Keratinocyte (primary cell): ENCODE results near the gene NBPF3. TPM values are rescaled to one million over a fixed set of nuclear protein-coding genes. Genes with fewer than 3 reads are reported as not detected.

Experiments used
- DNase-seq: peaks from one replicate; pipeline ENCODE4 v3.0.0-alpha.2; 2011; ENCODE audit warnings: low read depth, missing footprints, low spot score
- FAIRE-seq: peaks from 2 replicates; lab custom pipeline; 2011; peaks lifted over from hg19 to GRCh38; lab: Jason Lieb, UNC
- H2AFZ ChIP-seq: 2 replicates; pipeline ENCODE4 v1.6.0; 2012; ENCODE audit warnings: low read length, control low read depth, inconsistent platforms; ENCODE audit not compliant: control insufficient read depth
- H3K27ac ChIP-seq: 2 replicates; pipeline ENCODE4 v1.5.1; 2011; ENCODE audit warnings: low read length; ENCODE audit not compliant: control insufficient read depth, insufficient read depth
- H3K27me3 ChIP-seq: 3 replicates; pipeline ENCODE4 v1.6.0; 2011; ENCODE audit warnings: low read length; ENCODE audit not compliant: control insufficient read depth, insufficient read depth; ENCODE audit errors: extremely low read depth
- H3K36me3 ChIP-seq, 2 experiments: 2 replicates in 1 of 2; 3 replicates in 1 of 2; pipeline ENCODE4 v1.5.1; 2011; ENCODE audit warnings: low read length in 2 of 2, mild to moderate bottlenecking in 1 of 2; ENCODE audit not compliant: control insufficient read depth in 2 of 2, insufficient read depth in 2 of 2; ENCODE audit errors: extremely low read depth in 1 of 2
- H3K4me1 ChIP-seq: 3 replicates; pipeline ENCODE4 v1.5.1; 2011; ENCODE audit warnings: low read length; ENCODE audit not compliant: control insufficient read depth, insufficient read depth; ENCODE audit errors: extremely low read depth
- H3K4me2 ChIP-seq: 3 replicates; pipeline ENCODE4 v1.6.0; 2011; ENCODE audit warnings: low read depth, low read length; ENCODE audit not compliant: control insufficient read depth, insufficient read depth; ENCODE audit errors: extremely low read depth
- H3K4me3 ChIP-seq, 3 experiments: fragments of 200-600 bp in 1 of 3; sonication (generic) in 1 of 3; 2 replicates in 2 of 3; 3 replicates in 1 of 3; pipeline ENCODE4 v1.5.1; 2011 to 2016; ENCODE audit warnings: low read length in 3 of 3, mild to moderate bottlenecking in 3 of 3, control low read depth in 2 of 3, inconsistent platforms in 1 of 3, low read depth in 1 of 3, mixed read lengths in 1 of 3, mixed run types in 1 of 3, moderate library complexity in 1 of 3; ENCODE audit not compliant: control insufficient read depth in 2 of 3, insufficient read depth in 2 of 3; ENCODE audit errors: extremely low read depth in 1 of 3
- H3K79me2 ChIP-seq: 2 replicates; pipeline ENCODE4 v1.6.0; 2012; ENCODE audit warnings: low read length; ENCODE audit not compliant: control insufficient read depth, insufficient read depth
- H3K9ac ChIP-seq: 3 replicates; pipeline ENCODE4 v1.6.0; 2011; ENCODE audit warnings: low read length; ENCODE audit not compliant: control insufficient read depth, insufficient read depth; ENCODE audit errors: extremely low read depth
- H3K9me1 ChIP-seq: 3 replicates; pipeline ENCODE4 v1.6.0; 2011; ENCODE audit warnings: low read length; ENCODE audit not compliant: control insufficient read depth, insufficient read depth; ENCODE audit errors: extremely low read depth
- H3K9me3 ChIP-seq: 2 replicates; pipeline ENCODE4 v1.5.1; 2012; ENCODE audit warnings: low read depth, low read length; ENCODE audit not compliant: control insufficient read depth
- H4K20me1 ChIP-seq: 3 replicates; pipeline ENCODE4 v1.6.0; 2011; ENCODE audit warnings: low read length; ENCODE audit not compliant: control insufficient read depth, insufficient read depth; ENCODE audit errors: extremely low read depth
- CTCF ChIP-seq, 3 experiments: IDR thresholded peaks in 1 of 3; conservative IDR thresholded peaks in 1 of 3; optimal IDR thresholded peaks in 1 of 3; 2 replicates in 2 of 3; 3 replicates in 1 of 3; pipeline versions ENCODE3 to v1.5.1; 2011; ENCODE audit warnings: low read length in 3 of 3, mild to moderate bottlenecking in 3 of 3, moderate library complexity in 2 of 3, control low read depth in 1 of 3, inconsistent platforms in 1 of 3; ENCODE audit not compliant: insufficient read depth in 2 of 3; ENCODE audit errors: extremely low read depth in 1 of 3
- EZH2 ChIP-seq: IDR thresholded peaks from one replicate; pipeline ENCODE4 v1.6.1; 2012; ENCODE audit warnings: inconsistent platforms, mild to moderate bottlenecking, low read length, moderate library complexity
- dilution Hi-C: fragments of 300-500 bp; cut with MboI; formaldehyde crosslinking; loops from one replicate; pipeline ENCODE4 v1.7.0; 2020; ENCODE audit warnings: low sequenced_read_pairs; ENCODE audit not compliant: extremely low pct_ligation_motif_present
- polyA plus RNA-seq, 5 experiments: library from polyadenylated mRNA; depleted of rRNA in 3 of 5; stranded (reverse) in 3 of 5; stranded (forward) in 1 of 5; unstranded in 1 of 5; fragments of >200 nt; gene quantifications; 1 replicate in 1 of 5; 2 replicates in 3 of 5; 3 replicates in 1 of 5; pipeline versions ENCODE4 v1.2.1 to v1.2.3, GENCODE V29; 2011 to 2012; ENCODE audit warnings: missing spikeins in 2 of 5, low read depth in 1 of 5, low replicate concordance in 1 of 5

NBPF3 gene
- polyA plus RNA-seq, 1 donor (not counting 4 experiments of a cell fraction or from before 2014, with no cell fraction given): 6.8 TPM

- Histone ChIP-seq H3K79me2 (no peaks in the 10 kb centered on the region), H3K9me1 (no peaks in the 10 kb centered on the region), H3K9me3 (no peaks in the 10 kb centered on the region), H3K4me1 (no peaks in the 10 kb centered on the region), H3K4me2 (no peak overlapping the region), H3K27ac (no peak overlapping the region), H3K9ac (no peak overlapping the region), H2AFZ (no peak overlapping the region), H4K20me1 (no peaks in the 10 kb centered on the region), H3K36me3 (no peaks in the 10 kb centered on the region), H3K27me3 (peaks cover 15% of the 10 kb centered on the region), H3K4me3 (no peak overlapping the region)
- DNase-seq: no peak
- no peak for FAIRE-seq
- TF ChIP-seq EZH2 (no peak), CTCF (optimal IDR thresholded peaks at IDR 0.05 in 1 of 3, IDR thresholded peaks at IDR 0.05 in 1 of 3, conservative IDR thresholded peaks at IDR 0.05 in 1 of 3; ENCODE audit: extremely low read depth in 1 of 3, insufficient read depth in 2 of 3, low read length in 3 of 3) (no peak)
- dilution Hi-C loops: no loop called here
Measured at GRCh38 chr1:21530368-21531016, 90.6 kb downstream of the NBPF3 start.

GRCh38 chr1:21531241-21531640, 91.3 kb downstream of the NBPF3 start:
- Histone ChIP-seq H2AFZ (no peak overlapping the region), H3K27me3 (peaks cover 20% of the 10 kb centered on the region), H3K9me3 (no peaks in the 10 kb centered on the region), H3K4me3 (no peak overlapping the region), H3K4me2 (no peak overlapping the region), H3K9me1 (no peaks in the 10 kb centered on the region), H3K9ac (no peak overlapping the region), H3K79me2 (no peaks in the 10 kb centered on the region), H4K20me1 (no peaks in the 10 kb centered on the region), H3K36me3 (no peaks in the 10 kb centered on the region), H3K27ac (no peak overlapping the region), H3K4me1 (no peaks in the 10 kb centered on the region)
- dilution Hi-C loops: no loop called here
- DNase-seq: no peak
- TF ChIP-seq CTCF (optimal IDR thresholded peaks at IDR 0.05 in 1 of 3, IDR thresholded peaks at IDR 0.05 in 1 of 3, conservative IDR thresholded peaks at IDR 0.05 in 1 of 3; ENCODE audit: extremely low read depth in 1 of 3, insufficient read depth in 2 of 3, low read length in 3 of 3): no peak
- TF ChIP-seq EZH2: no peak
- FAIRE-seq: no peak
